Activated CD4-positive, alpha-beta T cell treated with anti-CD3 and anti-CD28 coated beads, Interleukin-2, amount 10 ng/mL, durations not matched to agents 7 days and 5 days (primary cell): ENCODE results near the gene GATD1. TPM values are rescaled to one million over a fixed set of nuclear protein-coding genes. Genes with fewer than 3 reads are reported as not detected.

Experiments used
- CTCF ChIA-PET: fragments of 350-600 bp; sonication (Branson Sonifier 250); formaldehyde crosslinking; loops from one replicate; lab custom pipeline; 2021; ENCODE audit warnings: antibody characterized with exemption; lab: Charles Lee
- POLR2A ChIA-PET: fragments of 350-600 bp; sonication (Branson Sonifier 250); formaldehyde crosslinking; loops from one replicate; lab custom pipeline; 2021; ENCODE audit warnings: antibody characterized with exemption; lab: Charles Lee
- DNase-seq: peaks from one replicate; pipeline ENCODE4 v3.0.0-alpha.2; 2020
- H3K27ac Mint-ChIP-seq: one replicate; pipeline ENCODE4 v1.8.0; 2021; ENCODE audit warnings: mild to moderate bottlenecking, moderate library complexity, mixed read lengths
- H3K27me3 Mint-ChIP-seq: one replicate; pipeline ENCODE4 v1.8.0; 2021; ENCODE audit warnings: mixed read lengths
- H3K36me3 Mint-ChIP-seq: one replicate; pipeline ENCODE4 v1.8.0; 2021; ENCODE audit warnings: low read depth, mixed read lengths
- H3K4me1 Mint-ChIP-seq: one replicate; pipeline ENCODE4 v1.8.0; 2021; ENCODE audit warnings: mixed read lengths
- H3K4me3 Mint-ChIP-seq: one replicate; pipeline ENCODE4 v1.8.0; 2021; ENCODE audit warnings: mild to moderate bottlenecking, moderate library complexity, mixed read lengths
- H3K9me3 Mint-ChIP-seq: one replicate; pipeline ENCODE4 v1.8.0; 2021; ENCODE audit warnings: mixed read lengths
- total RNA-seq, 2 experiments: library from RNA; stranded (reverse); gene quantifications; one replicate each; pipeline ENCODE4 v1.2.3, GENCODE V29; 2021

The GATD1 gene
- total RNA-seq, 2 experiments from 2014 or later = 58.2 to 62.1 TPM

DNA sequence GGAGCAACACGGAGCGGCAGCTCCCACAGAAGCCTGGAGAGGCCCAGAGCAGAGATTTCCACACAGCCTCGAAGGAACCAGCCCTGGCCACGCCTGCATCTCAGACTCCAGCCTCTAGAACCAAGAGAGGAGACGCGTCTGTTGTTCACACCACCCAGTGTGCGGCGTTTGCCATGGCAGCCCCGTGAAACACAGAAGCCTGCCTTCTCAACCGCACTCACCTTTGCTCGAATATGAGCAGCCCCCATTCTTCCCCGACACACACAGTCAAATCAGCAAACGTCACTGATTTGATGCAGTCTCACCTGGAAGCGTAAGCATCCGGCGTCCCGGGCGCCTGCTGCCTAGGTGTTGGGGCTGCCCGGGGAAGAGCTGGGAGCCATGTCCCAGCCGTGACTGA is 44.2 kb downstream of the GATD1 start:
- POLR2A ChIA-PET = no interaction called here

DNA sequence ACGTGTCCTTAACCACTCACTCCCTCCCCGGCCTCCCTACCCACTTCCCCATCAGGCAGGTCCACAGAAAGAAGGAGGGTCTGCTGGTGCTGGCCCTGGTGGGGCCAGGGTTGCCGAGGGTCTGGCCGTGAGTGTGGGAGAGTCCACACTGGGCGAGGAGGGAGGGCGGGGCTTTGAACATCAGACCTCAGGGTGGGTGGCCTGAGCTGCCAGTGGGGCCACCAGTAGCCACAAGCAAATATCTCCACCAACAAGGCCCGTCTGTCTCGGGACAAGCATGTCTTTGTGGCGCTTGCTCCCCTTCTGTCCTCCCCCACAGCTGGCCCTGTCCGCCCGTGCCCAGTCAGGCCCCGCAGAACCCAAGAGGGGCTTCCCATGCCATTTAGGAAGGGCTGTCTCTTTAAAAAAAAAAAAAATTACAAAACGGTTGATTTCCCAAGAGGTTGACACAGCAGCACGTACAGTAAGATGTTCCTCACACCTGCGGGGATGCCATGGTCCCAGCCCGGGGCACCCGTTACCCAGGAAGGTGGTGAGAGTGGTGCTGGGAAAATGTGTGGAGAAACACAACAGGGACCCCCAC is 47.7 kb downstream of the GATD1 start:
- Mint-ChIP-seq H3K27ac (no peak overlapping the region), H3K4me1 (peaks cover 7% of the 10 kb centered on the region), H3K36me3 (no peaks in the 10 kb centered on the region), H3K4me3 (no peak overlapping the region), H3K27me3 (peaks cover 5% of the 10 kb centered on the region), H3K9me3 (no peaks in the 10 kb centered on the region)
- POLR2A ChIA-PET = no interaction called here
- no peak for DNase-seq
- CTCF ChIA-PET = interaction anchor here (0.6 to 1.7 kb wide), 2 partner anchors 55 to 73 kb away, joined by 3 to 7 read pairs; no protein-coding TSS in a partner anchor

More for the DNA sequence above, 44.2 kb downstream of the GATD1 start:
- Mint-ChIP-seq H3K9me3 (peaks cover 2% of the 10 kb centered on the region), H3K4me1 (peaks cover 14% of the 10 kb centered on the region), H3K27me3 (peaks cover 2% of the 10 kb centered on the region), H3K27ac (no peak overlapping the region), H3K4me3 (no peak overlapping the region), H3K36me3 (no peaks in the 10 kb centered on the region)
- CTCF ChIA-PET = interaction anchor here (0.6 to 2.0 kb wide), 4 partner anchors 9 to 86 kb away, joined by 3 to 4 read pairs (median 3); no protein-coding TSS in a partner anchor
- no peak for DNase-seq

DNA sequence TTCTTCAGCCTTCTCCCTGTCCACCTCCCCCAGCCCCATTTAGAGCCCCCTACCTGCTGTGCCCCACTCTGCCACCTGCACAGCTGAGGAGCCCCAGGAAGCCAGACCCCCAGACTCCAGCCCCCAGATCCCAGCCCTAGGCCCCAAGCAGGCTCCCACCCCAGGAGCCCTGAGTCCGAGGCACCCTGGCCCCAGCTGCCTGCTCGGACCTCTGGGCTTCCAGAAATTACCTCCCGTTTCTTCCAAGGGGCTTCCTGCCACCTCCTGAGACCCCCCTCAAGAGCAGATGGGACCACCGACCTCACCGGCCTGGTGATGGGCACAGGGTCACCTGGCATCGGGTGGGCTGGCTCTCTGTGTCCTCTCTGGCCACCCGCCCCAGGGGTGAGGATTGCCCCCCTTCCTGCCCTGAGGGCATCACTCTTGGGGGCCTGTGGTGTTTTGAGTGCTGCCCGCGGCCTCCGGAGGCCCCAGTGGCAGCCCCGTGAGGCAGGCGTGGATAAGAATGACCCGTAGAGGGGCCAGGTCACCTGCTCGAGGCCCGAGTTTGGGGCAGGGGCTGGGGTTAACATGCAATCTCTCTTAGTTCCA is 48.3 kb downstream of the GATD1 start:
- ChIA-PET CTCF (interaction anchor here (1.7 to 2.1 kb wide), 2 partner anchors 8 to 55 kb away, joined by 7 read pairs; no protein-coding TSS in a partner anchor), POLR2A (no interaction called here)
- Mint-ChIP-seq H3K4me1 (peaks cover 7% of the 10 kb centered on the region), H3K36me3 (no peaks in the 10 kb centered on the region), H3K27me3 (peaks cover 7% of the 10 kb centered on the region), H3K27ac (no peak overlapping the region), H3K9me3 (no peaks in the 10 kb centered on the region), H3K4me3 (no peak overlapping the region)
- DNase-seq = no peak

DNA sequence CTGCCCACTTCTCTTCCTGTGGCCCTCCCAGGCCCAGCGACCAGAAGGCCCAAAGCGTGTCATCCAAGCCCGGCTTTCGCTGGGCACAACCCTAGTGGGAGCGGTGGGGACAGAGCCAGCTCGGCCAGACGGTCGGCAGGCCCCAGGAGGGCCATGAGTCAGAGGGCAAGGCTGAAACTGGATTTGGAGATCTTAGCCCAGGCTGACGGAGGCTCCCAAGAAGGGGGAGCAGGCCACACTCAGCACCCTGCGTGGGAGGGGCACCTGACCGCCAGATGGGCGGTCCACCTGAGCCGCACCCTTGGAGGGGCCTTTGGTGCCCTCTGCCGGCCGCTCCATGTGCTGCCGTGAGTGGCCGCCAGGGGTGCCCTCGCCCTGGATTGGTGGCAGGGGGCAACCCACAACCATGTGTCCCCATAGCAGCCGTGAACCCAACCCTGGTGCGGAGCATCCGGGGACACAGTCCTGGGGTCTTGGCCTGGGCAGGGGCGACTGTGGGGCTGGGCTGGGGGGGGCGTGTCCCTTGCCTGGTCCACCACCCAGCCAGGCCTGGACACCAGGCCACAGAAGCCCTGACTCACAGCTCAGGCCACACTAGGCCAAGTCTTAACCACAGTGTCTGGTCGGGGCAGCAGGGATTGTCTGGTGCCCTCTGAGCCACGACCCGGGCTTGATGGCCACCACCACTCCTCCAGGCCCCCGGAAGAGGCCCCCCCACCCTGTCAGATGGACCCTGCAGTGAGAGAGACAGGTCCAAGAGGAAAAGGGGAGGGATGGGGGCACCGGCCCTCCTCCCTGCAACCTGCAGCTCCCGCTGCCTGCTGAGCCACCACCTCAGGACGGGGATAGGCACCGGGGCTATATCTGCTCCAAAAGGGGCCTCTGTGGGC is 49.2 kb downstream of the GATD1 start:
- Mint-ChIP-seq H3K27me3 (peaks cover 10% of the 10 kb centered on the region), H3K27ac (no peak overlapping the region), H3K4me1 (peaks cover 10% of the 10 kb centered on the region), H3K36me3 (no peaks in the 10 kb centered on the region), H3K4me3 (no peak overlapping the region), H3K9me3 (no peaks in the 10 kb centered on the region)
- ChIA-PET CTCF (interaction anchor here (1.0 to 2.5 kb wide), 5 partner anchors 9 to 54 kb away, joined by 3 to 8 read pairs (median 7); no protein-coding TSS in a partner anchor), POLR2A (no interaction called here)
- peak; percentile 78 for DNase-seq

DNA sequence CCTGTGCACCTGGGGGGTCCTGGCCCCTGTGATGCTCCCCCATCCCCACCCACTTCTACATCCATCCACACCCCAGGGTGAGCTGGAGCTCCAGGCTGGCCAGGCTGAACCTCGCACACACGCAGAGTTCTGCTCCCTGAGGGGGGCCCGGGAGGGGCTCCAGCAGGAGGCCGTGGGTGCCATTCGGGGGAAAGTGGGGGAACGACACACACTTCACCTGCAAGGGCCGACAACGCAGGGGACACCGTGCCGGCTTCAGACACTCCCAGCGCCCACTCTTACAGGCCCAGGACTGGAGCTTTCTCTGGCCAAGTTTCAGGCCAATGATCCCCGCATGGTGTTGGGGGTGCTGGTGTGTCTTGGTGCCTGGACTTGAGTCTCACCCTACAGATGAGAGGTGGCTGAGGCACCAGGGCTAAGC is 50.0 kb downstream of the GATD1 start:
- no peak overlapping the region for H3K4me3 Mint-ChIP-seq

DNA sequence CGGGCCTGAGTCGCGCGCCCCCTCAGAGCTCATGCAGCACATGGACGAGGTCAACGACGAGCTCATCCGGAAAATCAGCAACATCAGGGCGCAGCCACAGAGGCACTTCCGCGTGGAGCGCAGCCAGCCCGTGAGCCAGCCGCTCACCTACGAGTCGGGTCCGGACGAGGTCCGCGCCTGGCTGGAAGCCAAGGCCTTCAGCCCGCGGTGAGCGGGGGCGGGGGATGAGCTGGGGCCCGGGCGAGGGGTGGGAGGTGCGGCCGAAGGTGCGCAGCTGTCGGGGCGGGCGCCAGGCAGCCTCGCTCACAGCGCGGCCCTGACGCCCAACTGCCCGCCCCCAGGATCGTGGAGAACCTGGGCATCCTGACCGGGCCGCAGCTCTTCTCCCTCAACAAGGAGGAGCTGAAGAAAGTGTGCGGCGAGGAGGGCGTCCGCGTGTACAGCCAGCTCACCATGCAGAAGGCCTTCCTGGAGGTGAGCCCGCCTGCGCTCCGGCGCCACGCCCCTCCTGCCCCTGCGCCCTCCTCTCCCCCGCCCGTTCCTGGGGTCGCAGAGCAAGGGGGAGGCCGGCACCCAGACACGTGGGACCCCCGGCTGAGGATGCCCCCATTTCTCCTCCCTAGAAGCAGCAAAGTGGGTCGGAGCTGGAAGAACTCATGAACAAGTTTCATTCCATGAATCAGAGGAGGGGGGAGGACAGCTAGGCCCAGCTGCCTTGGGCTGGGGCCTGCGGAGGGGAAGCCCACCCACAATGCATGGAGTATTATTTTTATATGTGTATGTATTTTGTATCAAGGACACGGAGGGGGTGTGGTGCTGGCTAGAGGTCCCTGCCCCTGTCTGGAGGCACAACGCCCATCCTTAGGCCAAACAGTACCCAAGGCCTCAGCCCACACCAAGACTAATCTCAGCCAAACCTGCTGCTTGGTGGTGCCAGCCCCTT is 50.7 kb downstream of the GATD1 start:
- Mint-ChIP-seq H3K36me3 (no peaks in the 10 kb centered on the region), H3K4me1 (peaks cover 16% of the 10 kb centered on the region), H3K4me3 (peak overlapping the region; percentile 51), H3K9me3 (no peaks in the 10 kb centered on the region), H3K27ac (peak overlapping the region; percentile 46), H3K27me3 (peaks cover 13% of the 10 kb centered on the region)
- ChIA-PET CTCF (interaction anchor here (0.5 to 2.5 kb wide), 15 partner anchors 10 to 208 kb away, joined by 3 to 11 read pairs (median 3); partner anchors contain the start of gene TALDO1), POLR2A (no interaction called here)
- peak; percentile 53 for DNase-seq

More for the DNA sequence above, 50.0 kb downstream of the GATD1 start:
- H3K27ac Mint-ChIP-seq = no peak overlapping the region
- CTCF ChIA-PET = interaction anchor here (1.0 to 2.5 kb wide), 5 partner anchors 10 to 59 kb away, joined by 3 to 8 read pairs (median 5); no protein-coding TSS in a partner anchor
- H3K4me1 Mint-ChIP-seq = peaks cover 12% of the 10 kb centered on the region
- peaks cover 11% of the 10 kb centered on the region for H3K27me3 Mint-ChIP-seq
- no peak for DNase-seq
- H3K36me3 Mint-ChIP-seq = no peaks in the 10 kb centered on the region
- H3K9me3 Mint-ChIP-seq = no peaks in the 10 kb centered on the region
- POLR2A ChIA-PET = no interaction called here

DNA sequence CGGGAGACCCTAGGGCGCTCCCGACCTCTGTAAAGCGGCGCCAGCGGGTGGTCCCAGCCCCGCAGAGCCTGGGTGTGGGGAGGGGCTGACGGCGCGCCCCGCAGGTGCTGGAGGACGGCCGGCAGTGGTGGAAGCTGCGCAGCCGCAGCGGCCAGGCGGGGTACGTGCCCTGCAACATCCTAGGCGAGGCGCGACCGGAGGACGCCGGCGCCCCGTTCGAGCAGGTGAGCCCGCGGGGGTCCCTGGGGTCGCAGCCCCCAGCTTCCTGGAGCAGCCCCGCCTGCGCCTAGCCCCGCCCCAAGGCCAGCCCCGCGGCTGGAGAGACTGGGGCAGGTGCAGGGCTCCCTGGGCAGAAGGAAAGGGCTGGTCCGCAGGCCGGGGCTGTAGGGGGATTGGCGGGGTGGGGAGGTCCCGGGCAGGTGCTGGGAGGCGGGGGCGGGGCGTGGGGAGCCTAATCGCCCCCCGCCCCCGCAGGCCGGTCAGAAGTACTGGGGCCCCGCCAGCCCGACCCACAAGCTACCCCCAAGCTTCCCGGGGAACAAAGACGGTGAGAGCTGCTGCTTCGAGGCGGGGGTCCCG is 51.6 kb downstream of the GATD1 start:
- DNase-seq = no peak

DNA sequence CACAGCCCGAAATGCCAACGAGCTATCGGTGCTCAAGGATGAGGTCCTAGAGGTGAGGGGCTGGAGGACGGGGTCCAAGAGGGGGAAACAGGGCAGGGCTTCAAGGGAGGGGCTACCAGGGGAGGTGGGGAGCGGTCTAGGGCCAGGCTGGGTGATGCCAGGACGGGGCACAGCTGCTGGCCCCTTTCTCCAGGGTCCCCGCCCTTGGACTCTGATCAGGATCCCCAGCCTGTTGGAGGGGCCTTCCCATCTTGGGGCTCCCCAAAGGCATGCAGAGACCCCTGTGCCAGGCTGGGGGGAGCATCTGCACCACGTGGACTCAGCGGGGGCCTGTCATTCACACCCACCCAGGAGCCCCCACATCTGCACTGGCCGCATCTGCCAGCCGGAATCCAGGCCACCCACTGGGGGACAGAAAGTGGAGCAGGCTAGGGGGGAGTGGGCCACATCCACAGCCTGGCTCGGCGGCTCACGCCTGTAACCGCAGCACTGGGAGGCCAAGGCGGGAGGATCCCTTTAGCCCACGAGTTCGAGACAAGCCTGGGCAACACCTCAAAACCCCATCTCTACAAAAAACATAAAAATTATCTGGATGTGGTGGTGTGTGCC is 52.4 kb downstream of the GATD1 start:
- Mint-ChIP-seq H3K36me3 (no peaks in the 10 kb centered on the region), H3K4me3 (peak overlapping the region; percentile 57), H3K9me3 (no peaks in the 10 kb centered on the region), H3K27me3 (peaks cover 20% of the 10 kb centered on the region), H3K4me1 (peaks cover 19% of the 10 kb centered on the region), H3K27ac (peak overlapping the region; percentile 78)
- POLR2A ChIA-PET = no interaction called here
- CTCF ChIA-PET = interaction anchor here (1.0 to 3.4 kb wide), 10 partner anchors 9 to 206 kb away, joined by 3 to 16 read pairs (median 6); partner anchors contain the start of genes DEAF1, LMNTD2 and TMEM80
- DNase-seq = no peak

More for the DNA sequence above, 51.6 kb downstream of the GATD1 start:
- ChIA-PET POLR2A (no interaction called here), CTCF (interaction anchor here (0.7 to 2.5 kb wide), 13 partner anchors 10 to 207 kb away, joined by 3 to 11 read pairs (median 3); partner anchors contain the start of gene TALDO1)
- Mint-ChIP-seq H3K27me3 (peaks cover 16% of the 10 kb centered on the region), H3K4me1 (peaks cover 19% of the 10 kb centered on the region), H3K27ac (peak overlapping the region; percentile 78), H3K36me3 (no peaks in the 10 kb centered on the region), H3K4me3 (peak overlapping the region; percentile 49), H3K9me3 (no peaks in the 10 kb centered on the region)

DNA sequence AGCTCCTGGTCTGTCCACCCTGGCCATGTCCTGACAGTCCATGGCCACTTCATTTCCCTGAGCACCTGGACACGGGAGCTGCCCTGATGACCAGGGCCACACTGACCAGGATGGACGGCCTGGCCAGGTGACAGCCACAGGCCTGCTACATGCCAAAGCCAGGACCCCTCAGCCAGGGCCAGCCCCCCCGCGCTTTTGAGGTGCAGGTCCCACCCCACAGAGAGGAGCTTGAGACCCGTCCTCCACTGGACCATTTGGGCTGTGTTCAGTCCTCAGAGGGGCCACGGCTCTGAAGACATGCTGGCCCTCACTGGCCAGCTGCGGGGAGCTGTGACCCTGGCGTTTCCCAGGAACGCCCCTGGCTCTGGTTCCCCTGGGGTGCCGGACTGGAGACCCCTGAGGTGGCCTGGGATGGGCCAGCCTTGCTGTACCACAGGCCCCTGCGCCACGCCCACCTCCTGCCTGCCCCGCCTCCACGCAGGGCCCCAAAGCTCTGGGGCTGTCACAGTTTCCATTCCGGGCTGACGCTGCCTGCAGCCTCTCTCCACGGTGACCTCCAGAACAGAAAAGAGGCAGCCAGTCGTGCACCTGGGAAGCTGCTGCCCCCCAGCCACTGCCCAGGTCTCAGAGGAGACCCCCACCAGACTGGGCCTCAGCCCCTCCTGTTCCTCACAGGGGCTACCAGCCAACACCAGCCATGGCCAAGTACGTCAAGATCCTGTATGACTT is 53.1 kb downstream of the GATD1 start:
- Mint-ChIP-seq H3K36me3 (no peaks in the 10 kb centered on the region), H3K4me1 (peaks cover 21% of the 10 kb centered on the region), H3K27me3 (peaks cover 25% of the 10 kb centered on the region), H3K27ac (no peak overlapping the region), H3K4me3 (peak overlapping the region; percentile 1), H3K9me3 (no peaks in the 10 kb centered on the region)
- CTCF ChIA-PET = interaction anchor here (1.0 to 3.4 kb wide), 8 partner anchors 9 to 169 kb away, joined by 3 to 16 read pairs (median 5); partner anchors contain the start of genes DEAF1, LMNTD2 and TMEM80
- DNase-seq = no peak
- POLR2A ChIA-PET = no interaction called here

DNA sequence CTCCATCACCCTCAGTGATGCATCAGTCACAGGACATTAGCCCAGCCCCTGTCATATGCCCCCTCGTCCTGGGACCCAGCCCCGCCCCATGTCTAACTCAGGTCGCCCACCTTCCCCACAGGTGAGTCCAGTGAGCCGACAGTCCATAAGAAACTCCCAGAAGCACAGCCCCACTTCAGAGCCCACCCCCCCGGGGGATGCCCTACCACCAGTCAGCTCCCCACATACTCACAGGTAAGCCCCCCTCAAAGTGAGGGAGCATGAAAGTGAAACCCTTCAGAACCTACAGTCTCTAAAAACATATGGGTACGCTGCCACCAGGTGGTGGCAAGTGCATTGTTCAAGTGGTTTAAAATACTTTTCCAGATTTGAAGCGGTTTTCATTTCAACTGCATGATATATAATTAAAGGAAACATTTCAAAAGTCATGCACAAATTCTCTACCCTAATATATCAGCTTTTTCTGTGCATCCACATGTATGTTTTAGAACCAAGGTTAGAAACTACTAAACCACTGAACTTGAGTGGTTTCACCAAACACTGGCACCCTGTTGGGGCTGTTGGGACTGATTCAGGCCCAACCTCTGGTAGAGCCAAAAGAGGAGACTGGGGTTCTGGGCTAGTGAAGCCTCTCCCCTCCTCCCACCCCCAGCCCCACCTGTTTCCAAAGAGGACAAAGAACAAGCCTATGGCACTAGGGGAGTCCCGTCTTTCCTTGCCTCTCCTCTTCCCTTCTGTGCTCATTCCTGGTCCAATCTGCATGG is 54.0 kb downstream of the GATD1 start:
- Mint-ChIP-seq H3K4me3 (no peak overlapping the region), H3K4me1 (peaks cover 21% of the 10 kb centered on the region), H3K36me3 (no peaks in the 10 kb centered on the region), H3K27me3 (peaks cover 27% of the 10 kb centered on the region), H3K9me3 (no peaks in the 10 kb centered on the region), H3K27ac (peak overlapping the region; percentile 78)
- peak; percentile 72 for DNase-seq
- POLR2A ChIA-PET = no interaction called here
- CTCF ChIA-PET = interaction anchor here (0.7 to 3.4 kb wide), 14 partner anchors 10 to 169 kb away, joined by 3 to 16 read pairs (median 4); partner anchors contain the start of genes DEAF1, EPS8L2, LMNTD2 and TMEM80
